Measurements from ENCODE around the gene RBM47.
"Not testable (repeated sequence)": the region's sequence is repeated elsewhere in the genome, so short reads cannot be mapped to it uniquely, and the experiment has no call there.

The RBM47 gene

GRCh38 chr4:40486534-40486933 lies 143.1 kb downstream of the RBM47 start:
- DNase-seq (ENCODE audit: low read depth): no peak

GRCh38 chr4:40484346-40485090 lies 145.1 kb downstream of the RBM47 start:
- DNase-seq (ENCODE audit: low read depth): no peak

GRCh38 chr4:40482985-40483647 lies 146.5 kb downstream of the RBM47 start:
- no peak for DNase-seq (ENCODE audit: low read depth)

- no peak for DNase-seq (ENCODE audit: low read depth)
Observed at GRCh38 chr4:40481977-40482376, 147.7 kb downstream of the RBM47 start.

GRCh38 chr4:40480291-40480690 lies 149.4 kb downstream of the RBM47 start:
- no peak for DNase-seq (ENCODE audit: low read depth)

GRCh38 chr4:40479378-40479777 lies 150.3 kb downstream of the RBM47 start:
- DNase-seq (ENCODE audit: low read depth): no peak

GRCh38 chr4:40475609-40476008 lies 154.1 kb downstream of the RBM47 start:
- DNase-seq (ENCODE audit: low read depth): no peak

- DNase-seq (ENCODE audit: low read depth): no peak
Observed at GRCh38 chr4:40473578-40474388, 155.9 kb downstream of the RBM47 start.

GRCh38 chr4:40471923-40472322 lies 157.7 kb downstream of the RBM47 start:
- no peak for DNase-seq (ENCODE audit: low read depth)

GRCh38 chr4:40466789-40467188 lies 162.9 kb downstream of the RBM47 start:
- no peak for DNase-seq (ENCODE audit: low read depth)

GRCh38 chr4:40462326-40462725 lies 167.3 kb downstream of the RBM47 start:
- DNase-seq (ENCODE audit: low read depth): no peak

- DNase-seq (ENCODE audit: low read depth): no peak
Observed at GRCh38 chr4:40461879-40462278, 167.8 kb downstream of the RBM47 start.

GRCh38 chr4:40461062-40461461 lies 168.6 kb downstream of the RBM47 start:
- DNase-seq (ENCODE audit: low read depth): no peak

- DNase-seq (ENCODE audit: low read depth): no peak
Observed at GRCh38 chr4:40458683-40459082, 171.0 kb downstream of the RBM47 start.

GRCh38 chr4:40458109-40458508 lies 171.6 kb downstream of the RBM47 start:
- DNase-seq (ENCODE audit: low read depth): no peak

GRCh38 chr4:40455340-40455902 lies 174.2 kb downstream of the RBM47 start:
- DNase-seq (ENCODE audit: low read depth): no peak

- DNase-seq (ENCODE audit: low read depth): no peak
Observed at GRCh38 chr4:40454816-40455215, 174.8 kb downstream of the RBM47 start.

GRCh38 chr4:40453912-40454311 lies 175.8 kb downstream of the RBM47 start:
- DNase-seq (ENCODE audit: low read depth): no peak

GRCh38 chr4:40448875-40449274 lies 180.8 kb downstream of the RBM47 start:
- DNase-seq (ENCODE audit: low read depth): no peak

- no peak for DNase-seq (ENCODE audit: low read depth)
Observed at GRCh38 chr4:40446839-40447238, 182.8 kb downstream of the RBM47 start.

- not testable (repeated sequence) for DNase-seq (ENCODE audit: low read depth)
Observed at GRCh38 chr4:40446261-40446750, 183.4 kb downstream of the RBM47 start.

- no peak for DNase-seq (ENCODE audit: low read depth)
Observed at GRCh38 chr4:40445671-40446070, 184.0 kb downstream of the RBM47 start.

Measured in stimulated activated CD8-positive, alpha-beta memory T cell treated with anti-CD3 and anti-CD28 coated beads, Interleukin-4, amount 100 ng/mL, for 24 hours (primary cell).